RPMI7951 (cell line): Measurements from ENCODE around the gene VPS39. TPM values are rescaled to one million over a fixed set of nuclear protein-coding genes. Genes with fewer than 3 reads are reported as not detected.

Experiments used
- DNase-seq: peaks from one replicate; pipeline ENCODE4 v3.0.0-alpha.2; 2012; ENCODE audit warnings: low read depth
- total RNA-seq: library from RNA; depleted of rRNA; stranded (reverse); fragments of >200 nt; shearing (Covaris generic); gene quantifications from 2 replicates; pipeline ENCODE4 v1.2.3, GENCODE V29; 2014

VPS39 gene
- total RNA-seq, 1 experiment from 2014 or later, result 29.0 TPM

DNA sequence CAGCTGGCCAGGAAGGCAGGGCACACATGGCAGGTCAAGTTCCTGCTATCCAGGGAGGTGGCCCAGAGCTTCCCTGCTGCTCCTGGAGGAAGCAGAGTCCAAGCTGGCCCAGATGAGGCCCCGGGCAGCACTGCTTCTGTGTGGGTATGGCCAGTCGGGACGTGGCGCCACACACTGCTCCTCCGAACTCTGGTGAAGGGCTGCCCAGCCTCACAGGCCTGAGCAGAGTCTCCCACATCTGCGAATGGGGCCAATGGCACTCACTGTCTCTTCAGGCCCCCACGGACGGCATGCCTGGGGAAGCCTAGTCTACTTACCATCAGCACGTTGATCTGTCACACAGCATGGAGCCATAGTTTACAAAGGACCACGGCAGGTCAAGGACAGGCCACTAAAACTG, 49.2 kb downstream of the VPS39 start:
- DNase-seq, result no peak

DNA sequence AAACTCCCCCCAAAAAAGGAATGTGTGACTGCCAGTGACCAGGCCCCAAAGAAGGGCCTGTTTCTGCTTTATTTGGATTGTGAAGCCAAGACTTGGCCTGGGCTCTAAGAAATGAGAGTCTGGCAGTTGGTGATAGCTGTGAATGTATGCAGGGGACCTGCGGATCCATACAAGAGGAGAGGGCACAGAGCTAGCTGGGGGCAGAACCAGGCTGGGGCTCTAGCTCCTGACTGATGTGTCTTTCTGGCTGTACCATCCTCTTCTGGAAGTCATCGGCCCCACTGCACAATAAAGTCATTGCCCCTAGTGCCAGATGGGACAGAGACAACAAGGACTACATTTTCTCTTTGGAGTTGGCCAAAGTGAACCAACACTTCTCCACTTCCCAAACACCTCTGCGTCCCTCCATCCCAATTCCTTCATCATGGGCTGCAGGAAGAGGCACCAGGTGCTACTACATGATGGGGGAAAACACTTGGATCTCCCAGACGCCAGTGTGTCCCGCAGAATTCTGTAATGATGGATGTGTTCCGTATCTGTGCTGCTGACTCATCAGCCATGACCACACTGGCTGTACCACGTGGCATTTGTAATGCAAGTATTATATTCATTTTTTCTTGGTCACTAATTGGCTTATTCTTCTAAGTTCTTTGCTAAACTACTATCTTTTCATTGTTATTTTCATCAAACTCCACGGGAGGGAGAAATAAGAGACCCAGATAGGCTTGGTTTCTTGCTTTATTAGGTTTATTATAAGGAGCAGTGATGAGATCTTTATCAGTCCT, 49.9 kb downstream of the VPS39 start:
- DNase-seq, result peak; percentile 75

DNA sequence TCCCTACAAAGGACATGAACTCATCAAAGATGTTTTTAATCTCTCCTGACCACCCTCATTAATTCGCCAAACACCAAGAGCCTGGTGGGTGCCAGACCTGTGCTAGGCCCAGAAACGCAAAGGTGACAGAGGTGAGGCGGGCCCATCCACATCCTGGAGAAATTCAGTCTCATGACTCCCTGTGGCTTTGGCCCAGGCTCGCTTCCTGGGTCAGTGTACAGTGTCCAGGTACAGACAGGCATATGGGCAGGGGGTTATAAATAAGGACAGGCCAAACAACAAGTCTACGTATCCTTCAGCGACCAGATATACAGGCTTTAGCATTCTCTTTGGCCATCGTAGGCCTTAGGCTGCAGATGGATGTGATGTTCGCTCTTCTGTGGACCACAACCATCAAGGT, 50.7 kb downstream of the VPS39 start:
- no peak for DNase-seq

DNA sequence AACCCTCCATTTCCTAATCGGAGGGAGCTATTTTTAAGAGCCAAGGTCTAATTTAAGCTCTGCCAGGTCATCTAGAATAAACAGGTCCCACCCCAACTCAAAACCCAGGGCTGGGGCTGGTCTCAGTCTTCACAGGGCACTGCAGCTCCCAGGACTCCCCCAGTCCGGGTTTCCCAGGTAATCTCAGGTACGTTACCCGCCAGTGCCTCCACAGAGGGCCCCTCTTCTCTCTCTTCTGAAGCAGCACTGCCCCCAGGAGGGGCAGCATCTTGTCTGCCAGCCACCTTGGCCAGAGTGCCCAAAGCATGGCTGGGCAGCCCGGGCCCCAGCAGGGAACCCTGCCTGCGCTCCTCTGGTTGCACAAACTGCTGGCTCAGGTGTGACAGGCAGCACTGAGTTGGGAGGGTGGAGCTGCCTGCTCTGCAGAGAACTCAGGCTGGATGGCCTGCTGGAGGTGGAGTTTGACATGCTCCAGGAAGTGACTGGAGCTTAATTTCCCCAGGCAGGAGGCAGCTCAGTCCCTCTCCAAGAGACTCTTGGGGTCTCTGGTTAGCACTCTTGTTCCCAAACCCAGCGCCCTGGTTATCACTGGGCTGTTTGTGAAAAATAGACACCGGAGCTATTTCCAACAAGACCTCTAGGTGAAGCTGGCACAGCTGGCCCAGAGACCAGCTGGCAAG, 51.7 kb downstream of the VPS39 start, which contains the start of gene PLA2G4F:
PLA2G4F (minus strand) TSS at position 394 of the 680 bp plus-strand sequence; CDS start at position 307, 87 bp downstream.
- no peak for DNase-seq

DNA sequence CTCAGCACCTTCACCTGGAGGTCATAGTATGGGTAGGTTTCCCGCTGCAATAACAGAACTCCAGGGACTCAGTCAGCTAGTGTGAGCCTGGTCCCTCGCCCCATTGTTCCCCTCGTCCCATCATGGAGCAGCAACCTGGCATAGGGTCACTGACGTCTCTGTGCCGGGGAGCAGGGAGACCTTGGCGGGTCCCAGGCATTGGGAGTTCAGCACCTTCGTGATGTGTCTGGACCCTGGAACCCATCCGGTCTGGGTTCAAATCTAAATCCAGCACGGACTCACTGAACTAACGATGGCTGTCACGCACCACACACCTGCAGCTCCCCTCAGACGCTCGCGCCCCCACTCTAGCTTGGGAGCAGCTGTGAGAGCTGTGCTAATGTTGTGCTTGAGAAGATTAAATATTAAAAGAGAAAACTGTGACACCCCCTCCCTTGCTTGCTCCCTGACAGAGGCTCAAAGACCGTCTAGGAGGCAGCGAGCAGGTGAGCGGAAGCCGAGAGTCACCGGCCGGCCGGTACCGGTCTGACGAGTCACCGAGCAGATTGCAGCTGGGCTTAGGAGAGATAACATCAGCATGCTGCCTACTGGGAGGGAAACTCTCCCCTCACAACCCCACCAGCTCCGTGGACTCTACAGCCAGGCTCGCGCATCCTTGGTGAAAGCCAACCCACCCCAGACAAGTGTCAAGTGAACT, 52.4 kb downstream of the VPS39 start:
- DNase-seq, result no peak

DNA sequence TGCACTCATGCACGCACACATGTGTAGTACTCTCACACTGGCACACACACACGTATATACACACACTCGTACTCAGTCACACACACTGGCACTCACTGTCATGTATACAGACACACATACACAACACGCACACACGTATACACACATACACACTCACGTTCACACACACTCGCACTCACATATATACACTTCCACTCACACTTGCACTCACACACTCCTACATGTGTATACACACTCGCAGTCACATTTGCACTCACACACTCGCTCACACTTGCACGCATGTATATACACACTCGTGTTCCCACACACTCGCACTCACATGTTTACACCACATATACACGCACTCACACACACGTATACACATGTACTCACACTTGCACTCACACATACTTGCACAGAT, 53.1 kb downstream of the VPS39 start:
- no peak for DNase-seq

DNA sequence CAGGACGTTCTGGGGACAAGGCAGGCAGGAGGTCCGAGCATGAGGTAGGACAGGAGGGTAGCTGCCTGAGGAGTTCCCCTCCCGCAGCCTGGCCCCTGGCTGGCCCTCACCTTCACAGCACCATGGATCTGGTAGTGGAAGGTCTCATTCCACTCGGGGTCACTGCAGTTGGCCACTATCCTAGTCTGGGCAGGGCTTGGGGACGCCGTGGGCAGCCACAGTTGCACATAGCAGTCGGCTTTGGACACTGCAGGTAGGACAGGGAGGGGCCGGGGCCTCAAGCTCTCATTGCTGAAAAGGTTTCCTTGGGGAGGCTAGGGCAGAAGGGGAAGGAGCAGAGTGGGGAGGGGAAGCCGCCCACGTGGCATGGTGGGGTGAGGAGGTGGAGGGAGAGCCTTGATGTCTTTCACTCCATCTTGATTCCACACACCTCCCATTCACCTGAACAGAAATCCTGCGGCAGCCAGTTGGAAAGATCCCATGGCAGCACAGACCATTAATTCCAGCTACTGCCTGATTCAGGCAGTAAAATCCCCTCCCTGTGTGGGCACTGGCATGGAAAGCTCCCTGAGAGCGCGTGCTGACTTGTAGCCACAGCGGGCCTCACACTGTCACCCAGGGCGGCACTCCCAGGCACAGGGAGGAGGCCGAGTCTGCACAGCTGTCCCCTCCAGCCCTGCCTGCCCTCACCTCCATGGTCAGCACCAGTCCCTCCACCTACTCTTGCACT, 53.7 kb downstream of the VPS39 start:
- no peak for DNase-seq

DNA sequence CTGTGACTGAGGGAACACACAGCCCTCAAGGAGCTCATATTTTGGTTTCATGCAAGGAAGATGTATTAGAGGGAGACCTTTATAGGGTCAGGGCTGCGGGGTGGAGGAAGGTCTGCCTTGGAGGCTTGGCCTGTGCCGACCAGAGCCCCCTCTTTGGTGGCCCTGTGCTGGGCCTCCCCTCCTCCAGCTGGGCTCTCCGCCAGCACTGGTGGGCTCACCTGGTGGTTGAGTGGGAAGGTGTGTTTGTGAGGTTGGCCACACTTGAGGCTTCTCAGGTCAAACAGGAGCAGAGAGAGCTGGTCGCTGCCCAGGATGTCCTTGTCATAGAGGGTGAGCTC, 54.3 kb downstream of the VPS39 start:
- DNase-seq, result no peak

DNA sequence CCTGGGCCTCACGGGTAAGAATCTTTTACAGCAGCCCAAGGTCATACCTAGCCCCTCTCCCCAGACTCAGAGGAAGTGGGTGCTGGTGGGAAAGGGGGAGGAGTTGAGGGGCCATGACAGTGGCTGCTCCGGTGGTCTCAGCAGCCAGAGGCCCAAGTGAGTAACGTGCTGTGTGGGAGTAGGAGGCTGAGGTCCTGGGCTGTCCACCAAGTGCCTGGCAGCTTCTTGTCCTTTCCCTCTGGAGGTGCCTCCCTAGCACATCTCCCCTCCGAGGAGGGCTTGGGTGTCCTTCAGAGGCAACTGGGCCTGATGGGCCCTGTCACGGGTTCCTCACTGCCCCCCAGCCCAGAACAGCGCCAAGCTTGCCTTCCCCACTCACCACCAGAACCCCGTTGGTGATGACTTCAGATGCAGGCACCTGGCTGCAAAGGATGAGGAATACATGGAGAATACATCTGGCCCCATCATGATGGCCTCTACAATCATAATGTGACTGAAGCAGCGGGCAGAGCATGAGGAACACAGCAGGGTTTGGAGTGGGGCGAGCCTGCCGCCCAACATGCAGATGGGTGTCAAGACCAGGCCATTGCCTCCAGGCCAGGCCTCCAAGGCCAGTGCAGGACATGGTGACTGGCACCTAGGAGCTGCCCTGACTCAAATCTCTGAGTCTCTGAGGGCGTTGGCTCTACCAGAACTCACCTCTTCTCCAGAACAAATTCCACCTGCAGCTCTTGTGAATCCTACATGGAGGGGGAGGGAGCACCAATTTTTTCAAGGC, 55.0 kb downstream of the VPS39 start:
- DNase-seq, result no peak

DNA sequence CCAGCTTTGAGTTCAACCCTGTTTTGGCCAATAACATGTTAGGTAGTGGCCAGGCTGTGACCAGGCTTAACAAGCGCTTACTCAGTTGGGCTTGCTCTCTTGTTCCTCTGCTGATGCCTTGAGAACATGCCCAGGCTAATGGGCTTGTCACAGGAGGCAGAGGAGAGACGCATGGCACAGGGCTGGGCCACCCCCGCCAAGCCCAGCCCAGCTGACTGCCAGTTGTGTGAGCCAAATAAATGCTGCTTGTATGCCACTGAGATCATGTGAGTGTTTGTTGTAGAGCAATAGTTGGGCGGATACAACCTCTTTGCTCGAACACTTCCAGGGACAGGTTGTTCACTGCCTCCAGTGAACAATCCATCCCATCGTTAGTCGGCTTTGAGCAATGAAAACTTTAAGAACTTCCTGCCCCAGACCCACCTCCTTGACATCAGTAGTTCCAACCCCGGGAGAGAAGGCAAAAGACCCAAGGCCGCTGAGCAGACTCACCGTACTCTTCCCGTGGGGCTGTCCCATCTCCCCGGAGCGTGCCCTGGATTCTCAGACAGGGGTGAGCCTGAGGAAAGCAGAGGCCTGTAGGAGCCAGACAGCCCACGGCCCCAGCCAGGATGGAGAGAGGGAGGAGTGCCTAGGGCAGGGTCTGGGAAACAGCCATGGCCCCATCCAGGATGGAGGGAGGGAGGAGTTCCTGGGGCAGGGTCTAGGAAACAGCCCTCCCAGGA, 55.7 kb downstream of the VPS39 start:
- no peak for DNase-seq

DNA sequence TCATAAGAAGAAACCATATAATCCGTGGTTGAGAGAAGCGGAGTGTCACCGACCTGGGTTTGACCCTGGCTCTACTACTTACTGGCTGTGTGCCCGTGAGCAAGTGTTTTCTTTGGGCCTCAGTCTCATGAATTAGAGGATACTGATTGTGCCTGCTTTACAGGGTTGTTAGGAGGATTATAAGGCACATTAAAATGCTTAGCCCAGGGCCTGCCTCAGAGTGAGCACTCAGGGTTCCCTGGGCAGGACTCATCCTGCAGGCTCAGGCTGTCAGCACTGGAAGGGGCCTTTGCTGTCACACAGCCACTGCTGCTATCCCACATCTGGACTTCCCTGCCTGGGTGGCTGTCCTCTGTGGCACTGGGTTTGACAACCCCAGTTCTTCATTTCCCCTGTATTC, 56.4 kb downstream of the VPS39 start:
- no peak for DNase-seq

DNA sequence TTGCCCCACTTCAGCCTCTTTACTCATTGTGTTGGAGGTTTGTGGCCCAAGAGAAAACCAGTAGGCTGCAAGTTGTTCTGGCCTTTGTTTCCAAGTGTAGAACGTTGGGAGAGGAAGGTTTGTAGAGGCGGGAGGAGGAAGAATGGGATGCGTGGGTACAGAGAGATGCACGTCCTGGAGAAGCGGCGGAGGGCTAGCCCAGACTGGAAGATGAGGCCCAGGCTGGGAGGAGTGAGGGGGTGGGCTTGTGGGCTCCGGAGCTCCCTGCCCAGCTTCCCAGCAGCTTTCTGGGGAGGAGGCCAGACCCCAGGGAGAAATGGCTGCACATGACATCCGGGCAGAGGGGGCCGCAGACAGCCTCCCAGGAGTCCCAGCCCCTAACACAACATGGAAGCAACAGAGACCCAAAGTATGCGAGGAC, 57.0 kb downstream of the VPS39 start:
- no peak for DNase-seq

DNA sequence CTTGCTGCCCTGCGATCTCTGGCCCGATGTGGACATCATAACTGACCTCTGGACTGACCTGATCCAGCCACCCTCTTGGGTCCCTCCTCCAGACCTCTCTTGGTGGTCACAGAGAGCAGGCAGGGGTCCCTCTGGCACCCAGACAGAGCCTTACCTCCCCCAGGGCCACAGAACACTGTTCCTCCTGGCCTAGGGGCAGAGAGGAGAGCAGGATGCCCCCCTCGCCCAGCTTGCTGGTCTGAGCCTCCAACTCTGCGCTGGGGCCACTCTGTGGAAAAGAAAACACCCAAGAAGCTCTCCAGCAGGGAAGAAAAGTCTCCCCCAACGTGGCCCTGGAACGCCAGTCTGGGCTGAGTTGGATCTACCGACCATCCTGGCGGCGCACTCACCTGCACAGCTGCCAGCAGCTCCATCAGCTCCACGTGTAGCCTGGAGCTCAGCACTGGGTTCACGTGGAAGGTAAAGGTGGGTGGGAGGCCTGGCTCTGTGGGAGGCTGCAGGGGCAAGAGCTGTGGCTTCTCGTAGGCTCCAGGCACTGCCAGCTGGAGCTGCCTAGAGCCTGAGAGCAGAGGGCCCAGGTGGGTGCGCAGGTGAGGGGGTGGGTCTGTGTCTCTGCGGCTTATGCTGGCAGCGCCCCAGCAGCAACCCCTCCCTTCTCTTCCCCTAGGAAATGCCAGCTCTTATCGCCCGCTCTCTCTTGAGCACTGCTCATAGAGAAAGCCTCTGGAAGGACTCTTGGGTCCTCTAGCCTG, 57.7 kb downstream of the VPS39 start:
- DNase-seq, result no peak

DNA sequence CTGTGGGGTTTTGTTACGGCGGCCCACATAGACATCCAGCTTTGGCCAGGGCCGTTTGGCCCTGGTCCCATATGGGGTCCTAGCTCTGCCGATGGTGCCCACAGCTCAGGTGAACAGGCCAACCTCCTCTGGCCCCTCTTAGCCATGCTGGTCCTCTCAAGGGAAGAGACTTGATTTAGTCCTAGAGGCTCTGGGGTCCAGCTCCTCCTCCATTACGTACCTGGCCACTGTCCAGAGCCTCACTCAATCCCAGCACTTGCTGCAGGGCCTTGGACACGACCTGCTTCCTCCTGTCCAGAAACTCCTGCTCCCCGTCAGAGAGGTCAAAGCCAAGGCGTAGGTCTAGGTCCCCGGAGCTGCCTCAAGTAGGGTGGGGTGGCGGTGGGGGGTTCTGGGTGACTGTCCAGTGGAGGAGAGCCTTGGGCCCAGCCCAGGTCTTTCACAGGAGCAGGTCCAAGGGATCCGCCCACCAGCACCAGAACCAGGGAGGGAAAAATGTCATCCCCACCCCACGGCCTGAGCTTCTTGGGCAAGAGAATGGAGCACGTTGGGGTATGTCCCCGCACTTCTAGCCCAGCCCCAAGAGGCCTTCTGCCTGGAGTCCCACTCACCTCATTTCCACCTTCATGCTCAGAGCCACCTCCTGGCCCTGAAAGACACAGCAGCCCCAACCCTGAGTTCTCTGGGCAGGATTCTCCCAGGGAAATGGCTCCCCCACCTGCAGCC, 58.4 kb downstream of the VPS39 start:
- no peak for DNase-seq

DNA sequence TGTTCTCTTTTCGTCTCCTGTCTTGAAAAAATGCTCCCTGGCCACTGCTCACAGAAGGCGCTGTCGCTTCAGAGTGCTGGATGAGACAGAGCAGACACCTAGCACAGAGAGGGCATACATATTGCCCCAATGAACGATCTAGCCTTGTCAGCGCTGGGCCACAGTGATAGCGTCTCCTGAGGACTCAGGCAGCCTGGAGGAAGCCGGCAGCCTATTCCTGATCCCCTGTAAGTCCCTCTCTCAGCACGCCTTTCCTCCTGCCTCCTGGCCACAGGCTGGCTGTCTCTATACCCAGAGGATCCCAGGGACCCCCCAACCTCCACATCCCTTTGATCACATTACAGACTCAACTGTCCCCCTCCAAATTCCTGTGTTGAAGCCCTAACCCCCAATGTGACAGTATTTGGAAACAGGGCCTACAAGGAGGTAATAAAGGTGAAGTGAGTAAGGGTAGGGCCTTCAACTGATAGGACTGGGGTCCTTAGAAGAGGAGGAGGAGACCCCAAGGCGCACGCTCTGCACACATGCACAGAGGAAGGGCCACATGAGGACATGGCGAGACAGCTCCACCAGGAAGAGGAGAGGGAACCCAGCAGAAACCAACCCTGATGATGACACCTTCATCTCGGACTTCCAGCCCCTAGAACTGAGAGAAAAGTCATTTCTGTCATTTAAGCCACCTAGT, 59.2 kb downstream of the VPS39 start:
- DNase-seq, result no peak

DNA sequence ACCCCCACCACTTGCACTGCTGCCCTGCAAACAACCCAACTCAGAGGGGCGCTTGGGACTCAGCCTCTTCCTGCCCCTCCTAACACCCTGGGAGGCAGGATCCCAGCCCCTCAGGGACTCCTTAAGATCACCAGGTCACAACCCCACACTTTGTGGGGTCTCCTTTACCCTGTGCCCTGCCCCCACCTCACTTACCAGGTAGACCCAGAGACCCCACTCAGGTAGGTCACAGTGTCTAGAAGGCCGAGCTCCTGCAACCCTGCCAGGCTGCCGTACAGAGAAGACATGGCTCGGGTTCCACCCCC, 60.7 kb downstream of the VPS39 start:
- DNase-seq, result no peak

DNA sequence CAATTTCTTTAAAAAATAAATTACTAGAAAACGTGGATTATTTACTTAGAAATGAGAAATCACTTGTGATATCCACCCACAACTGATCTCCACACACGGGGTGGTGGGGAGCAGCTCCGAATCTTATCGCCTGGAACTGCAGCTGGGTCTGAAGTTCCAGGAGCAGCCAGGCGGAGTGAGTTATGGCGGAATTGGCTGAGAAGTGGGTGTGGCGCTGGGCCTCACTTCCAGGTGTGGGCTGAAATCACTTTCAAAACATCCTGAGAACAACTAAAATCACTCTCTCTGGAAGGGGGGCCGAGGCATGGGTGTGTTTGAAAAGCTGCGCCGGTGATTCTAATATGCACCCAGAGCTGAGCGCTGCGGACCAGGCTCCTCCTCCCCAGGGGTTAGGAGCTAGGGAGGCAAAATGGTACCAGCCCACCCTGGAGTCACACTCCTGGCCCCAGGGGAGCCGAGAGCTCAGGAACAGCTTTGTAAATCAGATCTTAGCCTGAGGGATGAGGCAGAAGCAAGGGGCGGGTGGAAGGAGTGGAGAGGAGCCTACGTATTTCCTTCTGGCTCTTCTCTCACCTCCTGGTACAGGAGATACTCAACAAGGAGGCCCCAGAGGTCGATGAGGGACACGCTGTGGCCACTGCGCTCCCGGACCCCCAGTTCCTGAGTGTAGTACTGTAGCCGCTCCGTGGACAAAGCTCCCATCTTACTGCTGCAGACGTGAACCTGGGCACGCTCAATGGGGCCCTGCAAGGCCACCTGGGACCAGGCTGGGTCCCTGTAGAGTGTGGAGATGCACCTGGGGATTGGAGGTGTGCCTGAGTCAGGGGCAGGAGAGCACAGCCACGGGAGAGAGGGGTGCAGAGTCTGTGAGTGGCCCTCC, 61.3 kb downstream of the VPS39 start:
- DNase-seq, result no peak
